Measurements from ENCODE around the gene PTPRE.

The PTPRE gene

GRCh38 chr10:127882801-127883459, 24.0 kb upstream of the PTPRE start:
- no peak for FAIRE-seq

DNA sequence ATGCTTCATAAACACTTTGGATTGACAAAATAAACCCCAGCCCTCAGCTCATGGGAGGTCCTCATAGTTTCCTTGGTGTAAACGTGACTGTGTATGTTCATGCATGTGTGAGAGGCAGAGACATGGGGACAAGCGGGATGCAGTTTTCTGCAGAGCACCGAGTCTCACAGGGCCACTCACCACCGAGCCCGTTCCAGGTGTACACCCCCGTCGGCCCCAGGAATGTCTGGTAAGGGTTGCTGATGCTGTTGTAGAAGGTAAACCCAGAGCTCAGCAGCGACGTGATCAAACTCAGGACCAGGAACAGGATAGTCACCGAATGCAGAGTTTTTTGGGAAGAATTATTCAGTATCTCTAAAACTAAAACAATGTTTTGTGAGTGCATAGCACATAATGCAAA, 23.4 kb upstream of the PTPRE start:
- FAIRE-seq, result no peak

- no peak for FAIRE-seq
Observed at GRCh38 chr10:127884501-127884900, 22.4 kb upstream of the PTPRE start.

GRCh38 chr10:127886371-127887051, 20.4 kb upstream of the PTPRE start:
- no peak for FAIRE-seq

DNA sequence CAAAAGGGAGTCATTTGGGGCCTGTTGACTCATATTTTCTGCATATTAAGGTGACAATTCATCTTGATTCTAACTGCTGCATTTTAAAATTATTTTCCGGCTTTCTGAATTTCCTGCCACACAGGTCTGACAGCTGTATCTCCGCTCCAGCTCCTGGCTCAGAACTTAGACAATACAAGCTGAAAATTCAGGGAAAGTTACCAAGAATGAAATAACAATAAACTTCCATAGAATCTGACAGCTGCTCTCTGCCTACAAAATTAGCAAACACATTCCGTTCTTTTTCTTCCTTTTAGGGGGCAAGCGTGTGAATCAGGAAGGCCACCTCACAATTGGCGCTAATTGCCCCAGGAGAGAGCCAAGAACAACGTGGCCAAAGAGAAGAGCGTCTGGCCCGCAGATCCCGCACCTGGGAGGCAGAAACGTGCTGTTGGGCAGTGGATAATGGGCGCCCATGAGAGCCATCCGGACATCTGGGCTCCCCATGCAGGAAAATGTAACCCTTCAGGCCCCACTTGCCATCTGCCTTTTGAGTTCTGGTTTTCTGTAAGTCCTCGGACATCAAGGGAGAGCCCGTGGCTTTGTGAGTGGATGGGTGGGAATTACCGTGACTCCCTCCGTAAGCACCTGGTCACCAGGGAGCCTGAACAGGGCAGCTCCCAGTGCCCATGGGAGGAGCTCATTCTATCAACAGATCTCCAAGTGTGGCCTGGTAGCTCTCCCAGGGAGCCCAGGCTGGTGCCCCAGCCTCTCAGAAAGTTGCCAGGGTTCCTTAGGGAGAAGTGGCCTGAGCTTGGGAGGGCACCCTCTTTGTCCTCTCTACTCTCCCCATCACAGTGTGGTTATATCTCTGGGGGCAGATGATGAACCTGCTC, 19.1 kb upstream of the PTPRE start:
- FAIRE-seq, result no peak

- FAIRE-seq, result no peak
Observed at GRCh38 chr10:127888521-127889312, 18.2 kb upstream of the PTPRE start.

- no peak for FAIRE-seq
Observed at GRCh38 chr10:127889605-127890195, 17.2 kb upstream of the PTPRE start.

GRCh38 chr10:127890216-127890615, 16.7 kb upstream of the PTPRE start:
- FAIRE-seq, result no peak

DNA sequence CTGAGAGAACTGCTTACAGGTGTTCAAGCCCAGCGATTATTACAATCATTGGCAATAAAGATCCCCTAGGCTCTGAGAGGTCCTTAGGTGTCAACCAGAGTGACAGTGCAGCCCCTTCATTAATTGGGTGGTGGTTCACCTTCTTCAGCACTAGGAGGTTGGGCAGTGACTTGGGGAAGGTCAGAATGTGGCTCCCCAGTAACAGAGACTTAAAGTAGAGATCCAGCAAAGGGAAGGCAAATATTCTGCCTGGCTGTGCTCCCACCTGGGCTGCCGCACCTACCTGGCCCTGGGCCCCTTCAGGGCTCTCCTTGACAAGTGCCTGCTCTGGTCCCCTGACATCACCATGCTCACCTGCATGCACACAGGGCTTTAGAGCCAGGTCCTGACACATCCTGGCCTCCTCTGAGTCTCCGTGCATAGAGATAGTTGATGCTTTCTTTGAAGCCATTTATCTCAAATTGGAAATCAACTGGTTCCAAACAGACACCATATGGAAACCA, 16.0 kb upstream of the PTPRE start:
- no peak for FAIRE-seq

GRCh38 chr10:127892743-127893142, 14.2 kb upstream of the PTPRE start, which contains the start of gene CLRN3:
Gene CLRN3 (minus strand): TSS chr10:127892941. CDS start chr10:127892784, 157 bp downstream.
- FAIRE-seq, result no peak

DNA sequence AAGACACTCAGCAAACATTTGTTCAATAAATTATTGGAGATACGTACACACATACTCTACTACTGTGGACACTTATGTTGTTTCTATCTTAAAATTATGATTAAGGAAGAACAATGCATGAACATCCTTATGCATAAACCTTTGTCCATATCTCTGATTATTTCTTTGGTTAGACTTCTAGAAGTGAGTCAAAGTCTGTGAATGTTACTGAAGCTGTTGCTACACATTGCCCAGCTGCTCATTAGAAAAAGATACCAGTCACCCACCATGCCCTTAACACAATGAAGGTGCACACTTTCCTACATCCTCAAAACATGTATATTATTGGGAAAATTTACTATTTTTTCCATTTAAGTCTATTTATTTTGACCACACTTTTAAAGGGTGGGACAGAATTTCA, 12.8 kb upstream of the PTPRE start:
- FAIRE-seq, result no peak

- FAIRE-seq, result no peak
Observed at GRCh38 chr10:127896590-127896989, 10.3 kb upstream of the PTPRE start.

DNA sequence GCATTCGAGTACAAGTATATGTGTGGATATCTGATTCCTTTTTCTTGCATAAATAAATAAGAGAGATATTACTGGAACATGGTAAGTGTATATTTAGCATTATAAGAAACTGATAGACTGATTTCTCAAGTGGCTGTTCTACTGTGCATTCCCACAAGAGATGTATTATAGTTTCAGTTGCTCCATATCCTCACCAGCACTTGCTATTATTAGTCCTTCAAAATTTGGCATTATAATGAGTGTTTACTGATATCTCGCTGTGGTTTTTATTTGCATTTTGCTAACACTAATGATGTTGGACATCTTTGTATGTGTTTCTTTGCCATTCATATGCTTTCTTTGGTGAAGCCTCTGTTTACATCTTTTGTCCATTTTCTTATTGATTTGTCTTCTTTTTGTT, 9.7 kb upstream of the PTPRE start:
- FAIRE-seq, result no peak

- no peak for FAIRE-seq
Observed at GRCh38 chr10:127899766-127900387, 7.0 kb upstream of the PTPRE start.

- no peak for FAIRE-seq
Observed at GRCh38 chr10:127903789-127904188, 3.1 kb upstream of the PTPRE start.

GRCh38 chr10:127904311-127905000, 2.4 kb upstream of the PTPRE start:
- FAIRE-seq, result no peak

- FAIRE-seq, result no peak
Observed at GRCh38 chr10:127905001-127905847, 1.7 kb upstream of the PTPRE start.

DNA sequence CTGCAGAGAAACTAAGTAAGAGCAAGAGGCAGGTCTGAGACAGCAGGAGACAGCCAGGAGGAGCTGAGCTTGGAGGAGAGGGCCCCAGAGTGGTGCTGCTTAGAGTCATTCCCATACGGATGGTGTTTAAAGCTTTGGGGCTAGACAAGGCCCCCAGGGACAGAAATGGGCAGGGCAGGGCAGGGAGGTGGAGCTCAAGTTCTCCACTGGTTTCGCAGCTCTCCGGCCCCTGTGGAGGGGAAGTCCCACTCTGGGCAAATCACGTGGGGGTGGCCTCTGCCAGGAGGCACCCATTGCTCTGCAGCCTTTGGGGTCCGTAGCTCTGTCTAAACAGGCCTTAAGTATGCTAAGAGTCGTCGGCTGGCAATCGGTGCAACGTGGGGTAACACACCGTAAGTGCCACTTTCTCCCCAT, 1.0 kb upstream of the PTPRE start:
- no peak for FAIRE-seq

DNA sequence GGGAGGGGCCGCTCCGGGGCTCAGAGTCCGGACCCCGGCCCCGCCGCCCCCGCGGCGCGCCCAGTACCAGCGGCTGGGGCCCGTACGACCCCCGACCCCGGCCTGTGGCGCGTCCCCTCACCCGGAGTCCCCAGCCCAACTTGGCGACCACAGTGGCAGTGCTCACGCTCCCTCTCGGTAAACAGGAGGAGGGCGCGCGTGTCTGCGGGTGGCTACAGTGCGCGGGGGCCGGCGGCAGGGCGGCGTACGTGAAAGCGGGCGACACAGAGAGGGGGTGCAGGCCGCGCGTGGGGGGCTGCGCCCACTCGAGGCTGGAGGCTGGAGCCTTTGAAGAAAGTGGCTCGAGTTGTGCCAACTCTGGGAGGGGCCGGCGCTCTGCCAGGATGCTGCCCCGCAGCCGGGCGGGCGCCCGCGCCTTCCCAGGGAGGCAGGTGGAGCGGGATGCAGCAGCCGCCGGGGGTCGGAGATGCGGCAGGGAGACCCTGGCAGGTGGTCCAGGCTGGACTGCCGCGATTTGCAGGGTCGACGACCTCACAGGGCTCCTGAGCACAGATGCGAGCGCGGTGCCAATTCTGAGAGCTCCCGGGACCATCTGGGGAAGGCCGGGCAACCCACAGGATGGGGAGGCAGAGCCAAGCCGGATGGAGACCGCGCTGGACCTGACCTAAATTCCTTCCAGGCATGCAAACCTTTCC, 655 bp downstream of the PTPRE start:
- FAIRE-seq, result no peak
